HTR-8/SVneo (cell line): ENCODE measurements around the gene RARRES2.

Experiments used
- DNase-seq: peaks from one replicate; pipeline ENCODE4 v3.0.0; 2011; ENCODE audit warnings: low spot score, mixed read lengths; ENCODE audit not compliant: insufficient read length
- FAIRE-seq: peaks from 2 replicates; lab custom pipeline; 2011; peaks lifted over from hg19 to GRCh38; lab: Jason Lieb, UNC

Gene RARRES2

DNA sequence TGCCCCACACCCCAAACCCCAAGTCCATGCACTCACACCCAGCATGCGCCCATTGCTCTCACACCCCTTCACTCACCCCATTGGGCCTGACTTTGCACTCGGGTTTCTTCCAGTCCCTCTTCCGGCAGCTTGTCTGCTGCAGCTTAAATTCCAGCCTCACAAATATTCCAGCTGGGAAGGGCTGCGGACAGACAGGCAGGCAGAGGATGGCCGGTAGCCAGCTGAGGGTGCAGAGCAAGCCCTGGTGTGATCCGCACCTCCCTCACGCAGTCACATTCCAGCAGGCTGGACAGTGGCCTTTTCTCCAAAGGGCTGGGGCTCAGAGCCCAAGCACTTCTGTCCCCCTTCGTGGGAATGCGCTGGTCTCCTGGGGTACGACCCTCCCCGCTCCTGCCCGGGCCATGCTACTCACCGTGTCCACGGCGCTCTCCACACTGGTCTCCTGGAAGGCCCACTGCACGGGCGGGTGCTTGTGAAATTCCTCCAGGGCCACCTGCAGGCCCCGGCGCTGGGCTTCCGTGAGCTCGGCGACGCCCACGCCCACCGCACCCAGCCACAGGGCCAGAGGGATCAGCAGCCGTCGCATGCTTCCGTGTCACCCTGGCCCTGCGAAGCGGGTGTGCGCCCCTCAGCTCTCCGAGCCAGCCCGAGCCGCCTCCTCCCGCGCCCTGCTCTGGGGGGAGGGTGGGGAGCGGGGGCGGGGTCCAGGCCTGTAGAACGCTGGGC is 1.2 kb downstream of the RARRES2 start:
- no peak for FAIRE-seq
- DNase-seq = no peak

GRCh38 chr7:150339409-150339809 is 2.0 kb downstream of the RARRES2 start:
- DNase-seq (no peak), FAIRE-seq (no peak)

DNA sequence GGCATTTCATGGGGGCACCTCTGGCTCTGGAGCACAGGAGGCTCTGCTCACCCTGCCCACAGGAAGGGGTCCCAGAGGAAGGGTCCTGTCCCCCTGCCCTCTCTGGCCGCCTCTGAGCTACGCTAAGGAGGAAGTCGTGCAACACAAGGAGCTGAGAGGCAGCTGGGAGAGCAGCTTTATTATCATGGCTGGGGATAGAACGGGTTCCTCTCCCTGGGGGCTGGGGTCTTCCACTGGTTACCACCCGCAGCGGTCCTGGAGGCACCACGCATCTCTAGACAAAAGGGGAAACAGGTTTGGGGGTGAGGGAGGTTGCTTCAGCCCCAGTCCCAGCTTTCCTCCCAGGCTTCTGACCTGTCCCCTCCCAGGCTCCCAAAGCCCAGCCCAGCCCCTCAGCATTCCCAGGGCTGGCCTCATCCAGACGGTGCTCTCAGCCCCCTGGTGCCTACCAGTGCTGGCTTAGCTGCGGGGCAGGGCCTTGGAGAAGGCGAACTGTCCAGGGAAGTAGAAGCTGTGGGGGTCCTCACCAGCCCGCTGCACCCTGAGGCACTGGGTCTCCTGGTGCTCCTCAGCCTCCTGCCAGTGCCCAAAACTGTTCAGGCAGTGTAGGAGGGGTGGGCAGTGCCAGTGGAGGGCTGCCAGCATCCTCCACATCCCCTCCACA is 3.1 kb downstream of the RARRES2 start:
- DNase-seq (no peak), FAIRE-seq (no peak)

DNA sequence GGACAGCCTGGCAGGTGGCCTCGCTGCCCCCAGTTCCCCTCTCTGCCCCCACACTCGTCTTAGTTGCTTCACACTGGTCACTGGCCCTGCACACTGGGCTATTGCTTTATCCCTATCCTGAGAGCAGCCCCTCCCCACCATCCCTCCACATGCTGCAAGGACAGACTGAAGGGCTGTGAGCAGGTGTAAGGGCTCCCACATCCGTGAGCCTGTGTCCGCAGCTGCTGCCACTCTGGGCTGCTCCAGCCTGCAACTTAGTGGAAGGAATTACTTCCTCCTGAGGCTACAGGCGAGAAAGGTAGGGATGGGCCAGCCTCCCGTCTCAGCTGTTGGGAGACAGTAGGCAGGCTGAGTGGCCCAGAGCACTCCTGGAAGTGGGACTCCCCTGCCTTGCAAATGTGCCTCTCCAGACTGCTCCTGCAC is 3.8 kb downstream of the RARRES2 start:
- DNase-seq = no peak

GRCh38 chr7:150337179-150337578 is 4.2 kb downstream of the RARRES2 start:
- FAIRE-seq (no peak), DNase-seq (no peak)

More for the DNA sequence above, 3.8 kb downstream of the RARRES2 start:
- no peak for FAIRE-seq

DNA sequence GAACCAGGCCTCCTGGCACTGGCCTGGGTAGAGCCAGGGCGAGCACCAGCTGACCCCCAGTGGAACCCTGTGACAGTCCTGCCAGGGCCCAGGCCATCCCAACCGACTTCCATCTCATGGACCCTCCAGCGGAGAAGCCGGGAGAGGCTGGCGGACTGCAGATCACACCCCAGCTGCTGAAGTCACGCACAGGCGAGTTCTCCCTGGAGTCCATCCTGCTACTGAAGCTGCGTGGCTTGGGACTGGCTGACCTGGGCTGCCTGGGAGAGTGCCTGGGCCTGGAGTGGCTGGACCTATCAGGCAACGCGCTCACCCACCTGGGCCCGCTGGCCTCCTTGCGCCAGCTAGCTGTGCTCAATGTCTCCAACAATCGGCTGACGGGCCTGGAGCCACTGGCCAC is 4.7 kb downstream of the RARRES2 start:
- FAIRE-seq = no peak
- no peak for DNase-seq

DNA sequence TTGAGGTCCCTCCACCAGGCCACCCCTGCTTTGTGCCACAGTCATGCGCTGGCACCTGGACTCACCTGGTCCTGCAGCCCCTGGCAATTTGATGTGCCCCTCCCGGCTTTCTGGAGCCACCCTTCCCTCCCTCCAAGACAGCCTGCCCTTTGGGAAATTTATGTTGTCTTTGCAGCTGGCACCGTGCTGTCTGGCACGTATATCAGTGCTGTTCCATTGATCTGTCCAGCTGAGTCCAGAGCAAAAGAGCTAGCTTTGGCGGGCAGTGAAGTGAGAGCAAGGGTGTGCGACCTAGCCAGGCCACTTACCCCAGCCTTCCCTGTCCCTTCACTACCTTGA is 5.7 kb downstream of the RARRES2 start:
- no peak for DNase-seq
- FAIRE-seq = no peak

GRCh38 chr7:150335108-150335773 is 6.2 kb downstream of the RARRES2 start:
- FAIRE-seq (no peak), DNase-seq (no peak)

DNA sequence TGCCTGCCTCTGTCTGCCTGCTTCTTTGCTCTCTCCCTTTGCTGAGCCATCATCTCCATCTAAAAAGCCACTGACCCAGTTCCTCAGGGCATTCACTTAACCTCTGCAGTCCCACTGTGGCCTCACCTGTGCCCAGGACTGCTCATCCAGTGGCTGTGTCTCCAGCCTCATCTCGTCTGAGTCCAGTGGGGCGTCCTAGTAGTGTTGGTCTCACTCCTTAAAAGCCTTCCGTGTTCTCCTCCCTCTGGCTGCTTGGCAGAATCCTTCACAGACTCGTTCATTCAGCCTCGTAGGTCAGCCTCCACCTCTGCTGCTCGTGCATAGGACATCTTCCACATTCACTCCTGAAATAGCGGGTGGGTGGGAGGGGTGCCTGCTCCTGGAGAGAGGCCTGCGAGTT is 7.3 kb downstream of the RARRES2 start:
- DNase-seq = no peak
- FAIRE-seq = no peak

GRCh38 chr7:150333659-150334058 is 7.8 kb downstream of the RARRES2 start:
- DNase-seq (no peak), FAIRE-seq (no peak)

DNA sequence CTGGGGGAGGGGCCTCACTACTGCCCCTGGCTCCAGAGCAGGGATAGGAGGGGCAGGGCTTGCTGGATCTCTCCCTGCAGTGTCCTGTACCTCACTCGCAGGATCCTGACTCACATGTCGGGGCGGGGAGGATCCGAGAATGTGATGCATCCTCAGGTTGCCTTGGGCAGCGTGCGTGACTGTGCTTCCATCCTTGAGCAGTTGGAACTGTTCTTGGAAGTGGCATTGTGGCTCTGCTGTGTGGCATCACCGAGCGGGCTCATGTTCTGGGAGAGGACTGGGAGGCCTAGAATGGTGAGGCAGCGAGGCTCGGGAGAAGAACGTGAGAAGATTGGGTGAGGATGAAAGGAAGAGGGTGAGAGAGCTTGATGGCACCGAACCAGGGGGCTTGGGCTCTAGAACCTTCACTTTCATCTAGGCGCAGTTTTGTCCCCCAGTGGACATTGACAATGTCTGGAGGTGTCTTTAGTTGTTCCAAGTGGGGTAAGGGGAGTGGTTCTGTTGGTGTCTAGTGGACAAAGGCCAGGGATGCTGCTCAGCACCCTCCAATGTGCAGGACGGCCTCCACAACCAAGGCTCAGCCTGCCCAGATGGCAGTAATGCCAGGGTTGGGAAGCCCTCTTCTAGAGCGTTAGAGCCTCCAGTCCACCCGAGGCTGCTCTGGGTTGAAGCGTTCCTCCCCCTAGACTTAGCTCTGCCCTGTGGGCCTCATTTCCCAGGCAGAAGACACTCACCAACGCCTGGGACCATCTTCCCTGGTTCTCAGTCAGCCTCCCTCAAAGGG is 8.4 kb downstream of the RARRES2 start:
- DNase-seq (no peak), FAIRE-seq (no peak)

GRCh38 chr7:150330211-150330885 is 11.1 kb downstream of the RARRES2 start:
- FAIRE-seq = no peak

DNA sequence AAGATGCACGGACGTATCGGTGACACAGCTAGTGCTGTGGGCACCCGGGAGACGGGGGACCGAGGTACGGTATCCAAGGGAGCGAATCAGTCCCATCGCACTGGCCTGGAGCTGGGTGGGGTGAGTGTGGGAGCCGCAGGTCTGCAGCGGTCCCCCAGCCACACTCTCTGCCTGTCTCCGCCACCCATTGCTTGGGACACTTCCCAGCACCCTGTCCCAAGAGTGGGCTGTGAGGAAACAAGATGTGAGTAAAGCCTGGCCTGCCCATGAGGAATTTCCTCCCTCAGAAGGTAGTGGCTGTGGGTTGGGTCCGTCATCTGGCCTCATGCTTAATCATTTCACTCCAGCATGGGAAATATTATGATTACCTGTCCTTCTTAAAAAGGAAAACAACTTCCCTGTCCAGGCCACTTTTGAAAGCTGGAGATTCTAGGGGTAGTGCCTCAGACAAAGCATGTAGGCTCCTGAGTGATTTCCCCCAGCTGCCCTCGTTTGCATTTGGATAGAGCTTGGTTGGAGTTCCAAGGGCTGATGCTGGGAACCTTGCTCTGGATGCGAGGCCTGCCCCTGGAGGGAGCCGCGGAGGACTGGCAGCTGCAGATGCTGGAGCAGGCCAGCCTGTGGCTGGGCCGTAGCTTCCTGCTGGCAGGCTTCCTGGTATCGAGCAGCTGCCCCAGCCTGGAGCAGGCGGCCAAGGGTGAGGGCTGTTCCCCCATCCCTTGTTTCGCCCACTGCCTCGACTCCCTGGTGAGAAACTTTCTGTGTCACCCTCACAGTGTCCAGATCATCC is 11.9 kb downstream of the RARRES2 start:
- FAIRE-seq = no peak
- no peak for DNase-seq

More at GRCh38 chr7:150330211-150330885, 11.1 kb downstream of the RARRES2 start:
- no peak for DNase-seq

DNA sequence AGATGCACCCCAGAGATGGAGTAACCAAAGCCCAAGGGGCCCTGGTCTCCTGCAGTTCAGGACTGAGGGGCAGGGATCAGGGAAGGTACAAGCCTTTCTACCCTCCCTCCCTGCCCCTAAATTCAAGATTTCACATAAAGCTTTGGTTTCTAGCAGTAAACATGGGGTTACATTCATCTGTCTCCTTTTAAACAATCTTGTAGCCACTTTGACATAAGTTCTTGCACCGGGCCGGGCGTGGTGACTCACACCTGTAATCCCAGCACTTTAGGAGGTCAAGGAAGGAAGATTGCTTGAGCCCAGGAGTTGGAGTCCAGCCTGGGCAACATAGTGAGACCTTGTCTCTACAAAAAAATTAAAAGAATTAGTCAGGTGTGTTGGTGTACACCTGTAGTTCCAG is 14.1 kb downstream of the RARRES2 start:
- no peak for DNase-seq
- FAIRE-seq = no peak

- FAIRE-seq = no peak
- DNase-seq = no peak
Observed at GRCh38 chr7:150326657-150327268, 14.7 kb downstream of the RARRES2 start.

DNA sequence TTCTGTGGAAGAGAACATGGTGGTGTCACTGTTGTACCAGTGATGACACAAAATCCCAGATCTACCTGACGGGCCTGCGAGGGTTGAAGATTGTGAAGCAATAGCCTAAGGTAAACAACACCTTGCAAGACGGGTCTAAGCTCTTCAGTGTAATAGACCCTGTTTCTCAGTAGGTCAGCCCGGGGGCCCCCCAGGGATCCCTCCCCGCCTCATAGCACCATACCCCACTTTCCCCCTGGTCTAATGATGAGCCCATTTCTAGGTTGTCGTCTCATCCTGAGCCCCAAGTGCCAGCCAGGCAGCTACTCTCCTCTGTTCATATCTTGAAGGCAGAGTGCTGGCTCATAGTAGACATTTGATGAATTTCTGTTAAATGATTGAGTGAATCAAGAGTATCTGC is 15.5 kb downstream of the RARRES2 start:
- DNase-seq = no peak
- FAIRE-seq = no peak

DNA sequence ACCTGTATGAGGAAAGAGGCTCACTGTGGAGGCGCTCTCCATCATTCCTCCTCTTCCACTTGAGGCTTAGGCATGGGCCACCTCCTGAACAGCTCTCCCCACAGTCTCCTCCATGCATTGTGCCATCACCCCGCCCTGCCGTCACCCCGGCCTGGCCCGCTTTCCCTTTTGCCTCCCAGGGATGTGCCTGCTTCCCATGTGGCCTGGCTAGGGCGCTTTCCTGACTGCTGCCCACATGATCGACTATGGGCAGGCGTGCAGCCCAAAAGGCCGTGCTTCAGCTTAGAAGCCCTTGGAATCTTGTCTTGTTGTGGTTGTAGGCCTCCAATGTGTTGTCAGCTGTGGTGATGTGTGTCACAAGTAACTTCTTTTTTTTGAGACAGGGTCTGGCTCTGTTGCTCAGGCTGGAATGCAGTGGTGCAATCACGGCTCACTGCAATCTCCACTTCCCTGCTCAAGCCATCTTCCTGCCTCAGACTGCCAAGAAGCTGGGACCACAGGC is 16.3 kb downstream of the RARRES2 start:
- no peak for DNase-seq
- FAIRE-seq = no peak

- no peak for FAIRE-seq
- DNase-seq = no peak
Observed at GRCh38 chr7:150324373-150324961, 17.0 kb downstream of the RARRES2 start.
